Activated CD8-positive, alpha-beta memory T cell treated with anti-CD3 and anti-CD28 coated beads, Interleukin-2, amount 50 U/mL, for 1 hour (primary cell): ENCODE measurements around the gene PREX1.

Experiments used
- DNase-seq: peaks from one replicate; pipeline ENCODE4 v3.0.0-alpha.2; 2020; ENCODE audit errors: extremely low read depth

The PREX1 gene

GRCh38 chr20:48734104-48734749 is 93.6 kb downstream of the PREX1 start:
- no peak for DNase-seq

GRCh38 chr20:48733296-48733790 is 94.5 kb downstream of the PREX1 start:
- no peak for DNase-seq

GRCh38 chr20:48732081-48732829 is 95.5 kb downstream of the PREX1 start:
- no peak for DNase-seq

GRCh38 chr20:48731536-48731935 is 96.3 kb downstream of the PREX1 start:
- DNase-seq = no peak

GRCh38 chr20:48730977-48731376 is 96.8 kb downstream of the PREX1 start:
- no peak for DNase-seq

DNA sequence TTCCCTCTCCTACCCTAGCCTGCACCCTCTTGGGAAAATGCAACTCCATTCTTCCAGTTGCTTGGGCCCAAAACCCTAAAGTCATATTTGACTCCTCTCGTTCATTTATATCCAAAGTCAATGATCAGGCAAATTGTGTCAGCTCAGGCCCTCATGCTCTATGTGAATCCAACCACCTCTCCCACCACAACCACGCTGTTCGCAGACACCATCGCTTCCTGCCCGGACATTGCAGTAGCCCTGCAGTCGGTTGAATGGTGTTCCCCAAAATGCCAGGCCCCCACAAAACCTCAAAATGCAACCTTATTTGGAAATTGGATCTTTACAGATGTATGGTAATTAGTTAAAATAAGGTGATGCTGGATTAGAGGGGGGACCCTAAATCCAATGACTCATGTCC is 98.3 kb downstream of the PREX1 start:
- no peak for DNase-seq

DNA sequence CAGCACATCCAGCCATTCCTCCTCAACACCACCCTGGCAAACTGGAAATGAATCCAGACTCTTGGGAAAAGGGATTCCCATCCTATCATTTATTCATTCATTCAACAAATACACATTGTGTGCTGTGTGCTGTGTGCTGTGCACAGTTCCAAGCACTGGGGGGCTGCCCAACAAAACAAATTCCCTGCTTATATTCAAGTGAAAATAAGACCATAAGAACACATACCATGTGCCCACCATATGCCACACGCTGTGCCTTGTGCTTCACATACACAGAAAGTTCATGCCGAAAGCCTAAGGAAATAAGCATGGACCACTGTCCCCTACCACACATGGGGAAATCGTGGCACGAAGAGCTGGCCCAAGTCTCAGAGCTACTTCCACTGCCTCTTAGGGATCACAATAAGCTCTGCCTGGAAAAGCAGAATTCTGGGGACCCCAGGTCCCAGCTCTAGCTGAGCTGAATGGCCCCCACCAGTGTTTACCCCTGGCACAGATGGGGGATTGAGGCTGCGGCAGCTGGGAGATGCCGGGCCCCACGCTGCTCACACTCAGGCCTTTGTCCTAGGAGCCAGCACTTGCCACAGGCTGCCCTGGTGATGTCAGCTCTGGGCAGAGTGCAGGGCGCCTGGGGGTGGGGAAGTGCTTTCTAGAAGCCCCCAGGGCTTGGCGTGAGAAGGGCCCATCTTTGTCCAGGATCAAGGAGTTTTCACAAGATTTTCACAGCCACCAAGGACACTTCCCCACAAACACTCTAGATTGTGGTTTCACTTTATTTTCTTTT is 99.6 kb downstream of the PREX1 start:
- DNase-seq = no peak

DNA sequence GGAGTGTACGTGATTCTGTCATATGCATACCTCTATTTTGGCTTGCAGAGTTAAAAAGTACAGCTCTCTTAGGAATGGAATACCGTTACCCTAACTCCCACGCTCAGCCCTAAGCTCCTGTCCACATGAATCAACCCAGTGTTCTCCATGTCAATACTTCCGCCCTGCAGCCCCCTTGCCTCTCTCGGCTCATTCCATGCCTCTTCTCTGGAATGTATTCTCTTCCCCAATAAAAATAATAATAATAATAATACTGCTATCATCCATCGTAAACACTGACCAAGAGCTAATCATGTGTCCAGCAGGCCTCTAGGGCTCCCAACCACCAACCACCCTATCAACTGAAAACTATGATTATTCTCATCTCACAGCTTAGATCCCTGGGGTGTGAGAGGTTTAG is 100.6 kb downstream of the PREX1 start:
- no peak for DNase-seq

DNA sequence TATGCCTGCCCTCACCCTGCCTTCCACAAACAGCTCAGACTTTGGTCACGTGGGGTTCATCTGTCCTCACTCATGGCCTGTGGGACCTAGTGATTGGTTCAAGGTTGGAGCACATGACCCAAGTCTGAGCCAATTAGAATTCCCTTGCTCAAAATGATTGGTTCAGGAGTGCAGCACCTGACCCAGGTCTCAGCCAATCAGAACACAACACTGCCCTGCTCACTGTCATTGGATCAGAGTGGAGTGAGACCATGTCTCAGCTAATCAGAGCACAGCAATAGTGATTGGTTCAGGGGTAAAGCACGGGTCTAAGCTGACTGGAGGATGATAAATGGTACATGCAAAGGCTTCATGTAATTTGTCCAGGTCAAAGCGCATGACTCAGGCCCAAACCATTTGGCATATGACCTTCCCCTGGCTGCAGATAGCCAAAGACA is 102.2 kb downstream of the PREX1 start:
- no peak for DNase-seq

DNA sequence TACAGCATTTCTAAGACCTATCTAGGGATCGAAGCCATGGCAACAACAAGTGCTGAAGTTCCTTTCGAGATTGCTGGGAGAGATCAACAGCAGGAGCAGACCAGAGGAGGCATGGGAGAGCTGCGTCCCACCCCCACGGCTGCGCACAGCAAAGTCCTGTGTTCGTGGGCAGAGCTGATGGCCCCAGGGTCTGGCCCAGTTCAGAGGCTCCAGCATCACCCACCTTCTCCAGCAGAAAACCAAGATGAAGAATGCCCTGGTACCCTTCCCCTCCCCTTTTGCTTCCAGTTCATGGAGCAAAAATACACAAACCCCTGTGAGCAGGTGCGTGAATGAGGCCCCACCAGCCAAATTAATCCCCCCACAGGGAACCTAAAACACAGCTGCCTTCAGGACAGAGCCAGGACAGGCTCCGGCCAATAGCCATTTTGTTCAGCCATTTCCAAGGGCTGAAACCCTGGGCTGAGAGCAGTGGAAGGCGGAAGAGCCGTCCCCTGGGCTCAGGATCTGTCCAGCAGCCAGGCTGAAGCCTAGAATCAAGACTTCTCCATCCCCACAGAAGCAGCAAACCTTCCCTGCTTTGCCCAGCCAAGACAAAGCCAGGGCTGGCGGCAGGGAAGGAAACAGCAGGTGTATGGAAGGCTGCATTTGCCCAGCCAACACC is 102.8 kb downstream of the PREX1 start:
- DNase-seq = no peak

DNA sequence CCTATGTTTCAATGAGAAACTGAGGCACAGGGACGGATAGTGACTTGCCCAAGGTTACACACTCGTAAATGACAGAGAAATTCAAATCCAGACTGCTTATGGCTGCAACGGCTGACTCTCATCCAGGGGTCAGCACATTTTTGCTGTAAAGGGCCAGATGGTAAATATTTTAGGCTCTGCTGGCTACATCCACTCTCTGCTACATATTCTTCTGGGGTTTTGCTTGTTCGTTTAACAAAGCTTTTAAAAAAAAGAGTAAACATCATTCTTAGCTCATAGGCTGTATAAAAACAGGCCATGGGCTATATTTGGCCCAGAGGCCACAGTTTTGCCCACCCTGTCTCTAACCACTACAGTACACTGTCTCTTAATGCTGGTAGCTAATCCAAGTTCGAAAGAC is 103.4 kb downstream of the PREX1 start:
- no peak for DNase-seq

GRCh38 chr20:48723308-48724264 is 104.2 kb downstream of the PREX1 start:
- DNase-seq = no peak

DNA sequence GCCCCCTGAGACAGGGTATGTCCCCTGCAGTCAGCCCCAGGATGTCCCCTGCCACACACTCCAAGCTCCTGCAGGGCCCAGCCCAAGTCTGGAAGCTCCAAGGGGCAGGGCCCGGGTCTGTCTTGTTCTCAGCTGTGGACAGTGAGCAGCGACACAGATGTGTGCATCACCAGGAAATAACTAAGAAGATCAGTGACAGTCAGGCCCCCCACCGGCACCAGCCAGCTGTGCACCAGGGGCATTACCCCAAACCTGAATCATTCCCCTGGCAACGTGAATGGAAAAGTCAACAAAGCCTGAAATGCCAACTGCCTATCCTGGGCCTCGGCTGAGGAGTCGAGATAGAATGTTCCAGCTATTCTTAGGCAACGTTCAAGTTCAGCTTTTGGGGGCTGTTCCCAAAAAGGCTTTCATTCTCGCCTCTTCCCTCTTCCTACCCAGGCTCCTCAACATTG is 105.0 kb downstream of the PREX1 start:
- no peak for DNase-seq

DNA sequence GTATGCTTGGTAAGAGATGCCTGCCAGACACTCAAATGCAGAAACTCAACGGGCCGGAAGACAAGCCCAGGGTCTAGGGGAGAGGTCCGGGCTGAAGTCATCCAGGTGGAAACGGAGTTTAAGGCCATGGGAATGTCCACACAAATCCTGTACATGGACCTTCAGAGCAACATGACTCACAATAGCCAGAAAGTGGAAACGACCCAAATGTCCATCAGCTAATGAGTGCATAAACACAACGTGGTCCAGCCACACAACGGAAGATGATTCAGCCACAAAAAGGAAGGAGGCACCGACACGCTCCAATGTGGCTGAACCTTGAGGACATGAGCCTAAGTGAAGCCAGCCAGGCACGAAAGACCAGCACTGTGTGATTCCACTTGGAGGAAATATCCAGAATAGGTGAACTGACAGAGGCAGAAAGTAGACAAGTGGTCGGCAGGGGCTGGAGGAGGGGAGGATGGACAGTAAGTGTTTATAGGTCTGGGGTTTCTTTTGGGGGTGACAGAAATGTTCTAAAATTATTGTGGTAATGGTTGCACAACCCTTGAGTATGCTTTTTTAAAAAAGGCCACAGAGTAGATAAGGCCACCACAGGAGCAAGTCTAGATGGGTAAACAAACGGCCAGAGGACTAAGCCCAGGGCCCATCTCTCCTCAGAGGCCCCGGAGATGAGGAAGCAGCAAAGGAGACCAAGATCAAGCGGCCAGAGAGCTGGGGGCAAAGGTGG is 105.6 kb downstream of the PREX1 start:
- DNase-seq = no peak

GRCh38 chr20:48721324-48722001 is 106.3 kb downstream of the PREX1 start:
- DNase-seq = no peak

- DNase-seq = no peak
Observed at GRCh38 chr20:48720256-48720985, 107.4 kb downstream of the PREX1 start.

- DNase-seq = no peak
Observed at GRCh38 chr20:48719598-48720255, 108.1 kb downstream of the PREX1 start.
